Activated CD8-positive, alpha-beta memory T cell treated with anti-CD3 and anti-CD28 coated beads, Interleukin-2, amount 50 U/mL, for 1 hour (primary cell): Measurements from ENCODE around the gene SUMO3.

Source experiments
- DNase-seq: peaks from one replicate; pipeline ENCODE4 v3.0.0-alpha.2; 2020; ENCODE audit errors: extremely low read depth

Gene SUMO3

DNA sequence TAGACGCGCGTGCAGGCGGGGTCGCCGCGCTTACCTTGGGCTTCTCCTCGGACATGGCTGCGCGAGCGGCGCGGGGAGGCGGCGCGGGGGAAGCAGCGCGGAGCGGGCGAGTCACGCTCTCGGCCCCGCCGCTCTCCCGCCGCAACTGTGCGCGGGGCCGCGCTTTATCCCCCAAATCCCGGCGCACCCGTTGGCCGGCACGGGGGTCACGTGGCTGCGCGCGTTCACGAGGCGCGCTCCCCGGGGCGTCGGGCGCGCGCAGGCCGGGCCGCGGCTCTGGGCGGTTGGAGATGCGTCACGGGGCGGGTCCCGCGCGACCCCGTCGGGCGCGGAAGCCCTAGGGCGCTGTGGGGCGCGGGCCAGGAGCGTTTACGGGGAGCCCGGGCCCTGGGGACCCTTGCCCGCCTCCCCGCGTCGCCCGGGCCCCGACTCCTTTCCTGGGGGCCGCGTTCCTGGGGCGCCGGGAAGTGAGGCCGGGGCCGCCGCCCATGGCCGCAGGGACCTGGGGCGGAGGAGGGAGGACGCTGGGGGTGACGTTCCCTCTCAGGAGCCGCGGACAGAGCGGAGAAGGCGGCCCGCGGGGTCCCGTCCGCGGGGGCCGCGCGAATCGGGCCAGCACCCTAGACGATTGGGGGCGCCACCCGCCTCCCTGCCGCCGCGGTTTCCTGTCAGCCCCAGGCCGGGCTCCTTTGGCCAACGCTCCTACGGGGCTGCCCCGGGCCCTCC, at the start of gene SUMO3:
Gene SUMO3, minus strand, starts transcription at position 149 of the 726 bp plus-strand sequence. Its CDS starts 94 bp downstream, at position 55.
- peak; percentile 46 for DNase-seq

DNA sequence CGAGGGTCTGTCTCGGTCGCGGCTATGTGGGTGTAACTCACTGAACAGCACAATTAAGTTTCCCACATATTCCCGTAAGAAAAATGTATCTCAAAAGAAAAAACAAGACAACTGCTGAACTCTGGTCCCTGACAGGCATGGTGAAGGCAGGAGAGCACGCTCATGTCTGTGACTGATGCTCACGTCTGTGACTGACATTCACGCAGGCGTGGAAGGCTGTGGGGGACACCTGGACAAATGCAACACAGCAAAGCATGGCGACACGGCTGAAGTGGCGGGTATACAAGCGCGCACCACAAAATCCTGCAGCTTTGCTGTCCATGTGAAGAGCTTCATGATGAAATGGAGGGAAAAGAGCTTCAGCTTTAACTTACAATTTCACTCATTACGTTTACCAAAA, 49.6 kb upstream of the SUMO3 start:
- no peak for DNase-seq

DNA sequence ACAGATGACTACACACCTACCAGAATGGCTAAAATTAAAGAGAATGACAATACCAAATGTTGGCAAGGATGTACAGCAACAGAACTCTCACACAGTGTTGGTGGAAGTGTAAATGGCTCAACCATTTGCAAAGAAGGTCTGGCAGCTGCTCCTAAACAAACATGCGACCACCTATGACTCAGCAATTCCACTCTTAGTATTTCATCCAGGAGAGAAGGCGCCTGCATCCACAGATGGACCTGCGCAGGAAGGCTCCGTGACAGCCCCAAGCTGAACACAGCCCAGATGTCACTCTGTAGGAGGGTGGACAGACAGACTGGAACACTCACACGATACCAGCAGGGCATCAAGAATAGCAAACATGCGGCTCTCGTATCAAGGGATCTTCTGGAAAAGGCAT, 48.9 kb upstream of the SUMO3 start:
- DNase-seq, result no peak

DNA sequence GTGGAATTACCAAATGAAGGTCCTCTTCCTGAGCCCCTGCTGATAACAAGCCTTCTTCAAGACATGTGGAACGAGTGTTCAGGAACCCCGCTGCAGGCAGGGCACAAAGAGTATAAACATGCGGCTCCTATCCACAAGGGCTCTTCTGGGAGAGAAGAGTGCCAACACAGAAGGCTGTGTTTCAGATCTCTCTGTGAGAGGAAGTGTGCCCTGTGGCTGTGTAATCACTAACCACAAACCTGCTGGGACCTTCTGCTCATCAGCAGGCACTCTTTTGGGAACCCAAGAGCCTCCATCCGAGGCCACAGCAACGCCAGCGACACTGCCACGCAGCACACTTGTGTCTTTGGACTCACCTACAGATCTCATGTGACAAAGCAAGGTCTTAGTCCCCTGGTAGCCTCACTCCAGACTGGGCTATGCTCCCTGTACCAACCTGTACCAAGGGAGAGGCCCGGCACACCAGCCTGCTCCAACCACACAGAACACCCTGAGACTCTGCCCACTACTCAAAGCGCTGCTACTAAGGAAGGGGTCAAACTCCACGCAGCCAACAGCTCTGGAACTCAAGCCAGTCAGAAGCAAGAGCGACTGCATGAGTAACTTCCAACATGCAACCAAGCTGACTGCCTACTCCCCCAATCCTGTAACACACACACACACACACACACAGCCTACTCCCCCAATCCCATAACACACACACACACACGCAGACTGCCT, 47.9 kb upstream of the SUMO3 start:
- no peak for DNase-seq

DNA sequence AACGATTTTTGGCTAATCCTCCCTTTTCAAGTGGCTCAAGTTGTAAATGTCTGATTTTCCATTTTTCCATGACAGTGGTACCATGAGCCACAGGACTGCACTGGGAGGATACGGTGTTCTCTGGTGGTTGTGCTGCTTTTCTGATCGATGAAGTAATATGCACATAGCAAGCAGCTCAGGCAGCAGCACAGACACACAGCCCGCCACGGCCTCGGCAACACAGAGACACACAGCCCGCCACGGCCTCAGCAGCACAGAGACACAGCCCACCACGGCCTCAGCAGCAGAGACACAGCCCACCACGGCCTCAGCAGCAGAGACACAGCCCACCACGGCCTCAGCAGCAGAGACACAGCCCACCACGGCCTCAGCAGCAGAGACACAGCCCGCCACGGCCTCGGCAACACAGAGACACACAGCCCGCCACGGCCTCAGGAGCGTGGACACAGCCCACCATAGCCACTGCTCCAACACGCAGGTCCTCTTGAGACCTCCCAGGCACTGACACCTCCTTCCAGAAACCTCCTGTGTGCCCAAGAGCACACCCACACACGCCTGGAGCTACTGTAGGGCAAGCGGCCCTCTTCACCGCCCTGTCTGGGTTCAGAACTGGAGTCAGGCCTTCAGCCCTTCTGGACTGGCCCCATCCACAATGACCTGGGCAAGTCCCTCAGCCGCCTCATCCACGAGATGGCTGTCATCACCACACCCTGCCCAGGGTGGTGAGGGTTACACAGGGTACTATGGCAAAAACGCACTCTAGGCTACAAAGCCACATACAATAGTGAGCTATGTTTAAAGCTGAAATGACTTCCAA, 45.2 kb upstream of the SUMO3 start:
- DNase-seq, result no peak

DNA sequence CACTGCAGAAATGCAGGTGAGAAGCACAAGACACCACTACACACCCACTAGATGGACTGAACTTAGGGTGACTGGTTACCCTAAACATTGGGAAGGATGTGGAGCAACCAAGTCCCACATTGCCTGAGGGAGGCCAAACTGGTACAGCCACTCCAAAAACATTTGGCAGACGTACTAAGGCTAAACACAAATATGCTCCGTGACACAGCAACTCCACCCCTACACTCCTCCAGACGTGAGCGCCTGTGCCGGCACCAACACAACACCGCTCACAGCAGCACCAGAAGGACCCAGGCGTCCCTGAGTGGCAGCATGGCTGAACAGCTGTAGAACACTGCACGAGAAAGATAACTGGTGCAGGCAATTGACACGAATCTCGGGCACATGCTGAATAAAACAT, 40.9 kb upstream of the SUMO3 start:
- no peak for DNase-seq

DNA sequence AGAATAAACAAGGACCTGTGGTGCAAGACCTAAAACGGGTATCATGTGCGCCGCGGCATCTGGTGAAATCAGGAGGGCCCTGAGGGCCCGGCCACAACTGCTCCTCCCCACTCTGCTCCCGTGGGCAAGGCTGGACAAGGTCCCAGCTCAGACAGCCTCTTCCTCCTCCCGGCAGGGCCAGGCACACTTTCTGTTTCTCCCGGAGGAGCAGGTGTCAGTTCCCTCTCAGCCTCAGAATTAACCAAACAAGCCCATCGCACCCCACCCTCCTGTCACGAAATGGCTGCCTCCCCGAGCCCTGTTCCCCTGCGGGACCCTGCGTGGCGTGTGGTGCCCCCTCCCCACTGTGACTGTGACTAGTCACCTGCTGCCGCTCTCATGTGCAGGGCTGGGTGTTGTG, 40.4 kb upstream of the SUMO3 start:
- DNase-seq, result no peak

DNA sequence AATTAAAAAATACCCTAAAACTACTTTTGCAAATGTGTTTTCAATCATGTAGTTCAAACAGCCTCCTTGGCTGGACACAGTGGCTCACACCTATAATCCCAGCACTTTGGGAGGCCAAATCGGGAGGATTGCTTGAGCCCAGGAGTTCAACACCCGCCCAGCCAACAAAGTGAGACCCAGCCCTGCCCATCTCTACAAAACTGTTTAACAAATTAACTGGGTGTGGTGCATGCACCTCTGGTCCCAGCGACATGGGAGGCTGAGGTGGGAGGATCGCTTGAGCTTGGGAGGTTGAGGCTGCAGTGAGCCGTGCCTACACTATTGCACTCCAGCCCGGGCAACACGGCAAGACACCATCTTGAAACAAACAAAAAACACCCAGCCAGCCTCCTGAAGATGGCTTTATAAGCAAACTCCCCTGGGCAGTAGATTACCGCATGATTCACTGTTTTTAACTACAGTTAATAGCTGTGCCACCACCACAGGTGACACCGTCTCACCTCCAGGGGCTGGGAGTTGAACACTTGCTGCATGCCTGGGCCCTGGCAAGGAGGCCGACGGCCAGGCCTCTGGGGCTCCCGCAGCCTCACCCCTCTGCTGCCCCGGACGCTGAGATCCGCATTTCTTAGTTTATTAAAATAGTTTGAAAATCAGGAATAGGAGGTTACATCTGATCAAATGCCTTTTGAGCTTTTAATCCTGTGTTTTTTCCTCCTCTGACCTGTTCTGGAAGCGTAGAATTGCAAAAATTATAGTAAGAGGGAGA, 39.4 kb upstream of the SUMO3 start:
- no peak for DNase-seq

DNA sequence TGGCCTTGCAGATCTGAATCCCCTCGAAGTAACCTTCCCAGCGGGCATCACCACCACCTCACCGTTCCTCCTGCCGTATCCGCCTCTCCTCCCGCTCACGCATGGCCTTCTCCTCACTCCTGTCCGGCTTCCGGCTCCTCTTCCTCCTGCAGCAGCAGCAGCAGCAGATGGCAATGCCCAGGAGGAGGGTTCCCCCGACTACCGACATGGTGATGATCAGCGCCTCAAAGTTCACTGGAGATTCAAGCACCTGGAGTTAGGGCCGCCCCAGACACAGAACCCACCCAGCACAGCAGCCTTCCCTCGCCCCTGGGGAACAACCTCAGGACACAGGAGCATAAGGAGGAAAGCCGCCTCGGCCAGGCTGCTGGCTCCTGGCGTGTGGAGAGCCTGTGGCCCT, 38.3 kb upstream of the SUMO3 start:
- DNase-seq, result no peak

DNA sequence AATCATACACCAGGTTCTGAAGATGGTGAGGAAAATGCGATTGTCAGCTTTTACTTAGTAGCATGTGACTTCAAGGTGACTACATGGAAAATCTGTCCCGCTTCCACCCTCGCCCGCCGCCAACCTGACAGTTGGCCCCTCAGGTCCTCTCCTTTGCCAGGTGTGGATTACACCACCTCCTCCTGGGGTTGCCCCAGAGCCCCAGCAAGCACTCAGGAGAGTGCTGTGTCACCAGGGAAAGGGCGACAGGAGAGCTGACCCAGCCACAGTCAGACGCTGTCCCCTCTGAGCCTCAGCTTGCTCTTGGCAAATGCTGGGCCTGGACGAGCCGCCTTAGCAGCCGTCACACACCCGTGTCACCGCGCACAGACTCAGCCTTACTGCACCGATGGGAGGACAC, 37.7 kb upstream of the SUMO3 start:
- no peak for DNase-seq

DNA sequence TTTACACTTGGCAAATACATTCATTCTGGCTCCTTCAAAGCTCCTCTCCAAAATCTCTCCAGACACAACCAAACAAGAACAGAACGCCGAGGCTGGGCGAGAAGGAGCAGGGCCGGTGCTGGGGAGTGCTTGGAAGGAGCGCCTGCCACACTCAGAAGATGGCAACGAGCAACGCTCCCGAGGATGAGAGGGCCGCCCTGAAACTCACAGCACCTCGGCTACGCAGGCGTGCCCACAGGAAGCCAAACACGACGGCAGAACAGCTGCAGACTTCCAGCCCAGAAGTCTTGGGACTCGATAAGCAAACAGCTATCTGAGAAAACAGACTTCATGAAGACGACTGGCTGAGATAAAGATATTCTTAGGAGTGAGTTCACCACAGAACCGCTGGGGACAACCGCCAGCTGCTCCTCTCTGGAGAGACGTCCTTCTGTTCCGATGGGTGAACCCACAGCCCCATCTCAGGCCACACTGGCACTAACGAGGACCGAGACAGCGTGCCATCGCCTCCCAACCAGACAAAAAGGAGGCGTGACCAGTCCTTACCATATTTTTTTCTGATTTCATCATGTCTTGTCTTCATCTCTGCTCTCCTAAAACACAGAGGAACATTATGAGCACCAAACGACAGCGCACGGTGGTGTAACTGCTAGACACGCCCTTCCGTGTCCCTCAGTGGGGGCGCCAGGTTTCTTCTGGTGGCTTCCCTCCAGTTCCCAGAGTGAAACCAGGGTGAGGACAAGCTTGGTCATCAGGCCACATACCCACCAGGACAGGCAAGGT, 37.0 kb upstream of the SUMO3 start:
- DNase-seq, result no peak

DNA sequence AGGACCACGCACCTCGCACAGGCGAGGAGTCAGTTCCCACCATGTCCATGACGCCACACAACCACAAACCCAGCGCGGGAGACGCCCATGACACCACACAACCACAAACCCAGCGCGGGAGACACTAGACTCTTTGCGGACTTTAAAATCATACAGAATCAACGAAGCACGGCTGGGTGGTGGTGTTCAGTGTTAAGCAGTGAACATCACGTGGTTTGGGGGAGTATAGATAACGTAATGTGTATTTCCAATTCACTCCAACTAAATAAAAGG, 36.5 kb upstream of the SUMO3 start:
- DNase-seq, result no peak

DNA sequence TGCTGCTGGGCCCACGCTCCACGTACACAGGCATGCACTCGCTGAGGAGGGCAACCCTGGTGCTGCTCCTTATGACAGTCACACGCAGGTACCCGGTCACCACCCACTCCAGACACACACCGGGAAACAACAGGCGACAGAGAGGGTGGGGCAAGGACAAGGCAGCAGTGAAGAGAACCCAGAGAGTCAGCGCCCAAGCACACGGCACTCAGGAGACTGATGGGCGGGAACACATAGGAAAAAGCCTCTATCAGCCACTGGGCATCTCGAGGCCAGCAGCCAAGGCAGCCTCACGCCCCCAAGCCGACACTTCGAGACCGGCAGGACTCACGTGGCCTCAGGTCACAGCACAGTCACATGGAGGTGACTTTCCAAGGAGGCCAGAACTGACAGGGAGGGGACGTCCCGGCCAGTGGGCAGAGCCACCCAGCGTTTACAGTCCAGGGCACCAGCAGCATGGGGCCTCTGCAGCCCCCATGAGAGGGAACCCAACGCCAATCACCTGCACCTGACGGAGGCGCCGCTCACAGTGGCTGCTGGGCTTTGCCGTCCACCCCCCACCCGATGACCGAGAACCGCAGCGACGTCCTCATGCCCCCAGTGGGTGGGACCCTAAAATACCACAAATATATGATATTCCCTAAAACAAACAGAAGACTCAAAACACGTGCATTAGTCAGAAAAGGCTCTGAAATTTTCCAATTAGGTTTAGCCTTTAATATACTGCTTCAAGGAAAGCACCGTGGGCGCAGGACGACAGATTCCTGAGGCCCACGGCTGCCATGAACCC, 35.9 kb upstream of the SUMO3 start:
- DNase-seq, result no peak

DNA sequence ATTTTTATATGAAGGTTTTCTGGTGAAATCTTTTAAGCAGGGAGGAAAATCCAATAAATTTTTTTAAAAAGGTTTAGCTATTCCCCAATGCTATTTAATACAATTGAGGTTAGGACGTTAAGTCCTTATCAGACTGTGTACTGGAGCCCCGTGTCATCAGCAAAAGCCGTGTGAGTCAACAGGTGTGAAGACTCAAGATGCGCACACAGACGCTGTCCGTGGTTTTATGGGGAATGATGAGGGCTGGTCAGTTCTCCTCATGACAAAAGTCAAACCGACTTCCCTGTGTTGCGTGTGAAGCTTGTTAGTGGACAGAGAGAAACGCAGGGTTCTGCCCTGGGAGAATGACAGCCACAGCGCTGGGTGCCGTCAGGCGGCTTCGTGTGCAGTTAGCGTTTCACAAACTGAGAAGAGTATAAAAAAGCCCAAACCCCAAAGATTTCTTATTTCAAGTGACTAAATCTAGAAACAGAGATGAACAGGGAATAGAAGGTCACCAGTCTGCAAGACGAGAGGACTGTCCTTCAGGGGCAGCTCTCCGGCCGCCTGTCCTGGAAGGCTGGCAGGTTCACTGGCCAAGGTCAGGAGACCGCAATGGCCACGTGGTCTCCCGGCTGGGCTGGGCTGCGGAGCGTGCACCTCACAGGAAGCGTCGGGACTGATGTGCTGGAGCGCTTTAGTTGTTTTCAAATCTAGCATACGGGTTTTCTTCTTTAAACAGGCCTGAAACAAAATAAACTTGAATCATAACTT, 33.2 kb upstream of the SUMO3 start:
- DNase-seq, result no peak

DNA sequence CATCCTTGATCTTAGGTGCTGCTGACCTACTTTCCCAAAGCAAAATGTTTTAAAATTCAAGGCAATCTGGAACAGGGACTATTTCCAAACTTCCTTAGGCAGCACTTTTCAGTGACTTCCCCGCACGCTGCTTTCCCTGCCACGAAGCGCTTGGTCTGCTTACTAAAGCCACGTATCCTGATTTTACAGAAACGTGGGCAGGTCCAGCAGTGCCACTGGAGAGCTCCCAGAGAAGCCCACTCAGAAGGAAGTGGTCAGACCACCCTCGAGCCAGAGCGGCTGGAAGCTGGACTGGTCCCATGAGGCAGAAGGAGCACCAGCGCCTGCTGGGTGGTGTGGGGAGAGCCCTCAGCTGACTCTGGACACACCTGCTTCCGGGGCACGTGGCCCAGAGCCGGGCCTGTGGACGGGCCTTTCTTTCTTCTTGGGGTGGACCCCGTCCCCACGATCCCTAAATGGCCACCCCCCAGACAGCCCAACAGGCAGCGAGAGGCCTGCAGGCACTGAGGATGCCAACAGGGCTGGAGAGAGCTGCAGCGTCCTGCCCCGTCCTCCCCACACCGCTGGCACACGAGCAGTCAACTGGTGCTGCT, 32.4 kb upstream of the SUMO3 start:
- DNase-seq, result no peak

DNA sequence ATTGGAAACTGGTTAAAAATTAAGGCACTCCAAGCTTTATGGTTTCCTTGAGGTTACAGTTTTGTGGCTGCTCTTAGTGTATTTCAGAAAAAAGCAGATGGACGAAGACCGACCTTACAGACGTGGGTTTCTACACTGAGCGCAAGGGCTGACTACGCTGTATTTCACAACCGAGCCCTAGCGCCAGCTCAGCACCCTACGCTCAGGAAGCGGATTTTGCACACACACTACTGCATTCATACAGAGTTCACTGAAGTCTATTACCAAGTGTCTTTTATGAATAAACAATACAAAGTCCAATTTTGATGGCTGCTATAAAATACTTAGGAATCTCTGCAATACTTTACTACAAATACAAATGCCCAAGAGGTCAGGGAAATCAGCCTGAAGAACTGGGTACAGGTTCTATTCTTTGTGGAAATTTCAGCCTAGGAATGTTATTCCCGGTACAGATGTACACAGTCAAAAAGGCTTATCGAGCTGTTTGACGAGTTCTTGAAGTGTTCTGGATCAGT, 31.8 kb upstream of the SUMO3 start:
- no peak for DNase-seq

DNA sequence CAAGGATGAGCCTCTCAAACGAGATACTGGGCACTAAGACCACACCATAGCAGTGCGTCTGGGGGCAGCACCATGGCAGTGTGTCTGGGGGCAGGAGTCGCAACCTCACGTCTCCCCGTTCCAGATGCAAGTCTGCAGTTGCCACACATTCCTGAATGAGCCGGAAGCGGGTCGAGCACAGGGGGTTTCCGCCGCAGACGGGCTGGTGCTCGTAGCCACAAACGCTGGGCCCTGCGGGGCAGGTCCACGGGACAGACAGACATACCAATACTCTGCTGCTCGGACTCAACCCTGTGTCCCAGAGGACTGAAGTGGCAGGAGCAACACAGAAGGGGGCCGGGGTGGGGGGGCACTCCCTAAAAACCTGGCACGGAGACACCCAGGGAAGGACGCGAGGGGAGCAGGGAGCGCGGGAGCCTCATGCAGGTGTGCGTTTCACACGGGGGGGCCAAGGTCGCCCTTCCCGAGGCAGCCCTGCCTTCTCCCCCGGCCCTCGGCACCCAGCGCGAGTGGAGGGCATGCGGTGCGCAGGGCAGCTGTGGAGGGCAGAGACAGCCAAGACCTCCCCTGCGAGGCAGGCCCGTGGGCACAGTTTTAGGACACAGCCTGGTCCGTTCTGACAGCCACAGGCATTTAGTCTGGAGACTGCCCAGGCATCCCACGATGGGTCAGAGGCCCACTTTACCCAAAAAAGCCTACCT, 31.1 kb upstream of the SUMO3 start:
- no peak for DNase-seq

DNA sequence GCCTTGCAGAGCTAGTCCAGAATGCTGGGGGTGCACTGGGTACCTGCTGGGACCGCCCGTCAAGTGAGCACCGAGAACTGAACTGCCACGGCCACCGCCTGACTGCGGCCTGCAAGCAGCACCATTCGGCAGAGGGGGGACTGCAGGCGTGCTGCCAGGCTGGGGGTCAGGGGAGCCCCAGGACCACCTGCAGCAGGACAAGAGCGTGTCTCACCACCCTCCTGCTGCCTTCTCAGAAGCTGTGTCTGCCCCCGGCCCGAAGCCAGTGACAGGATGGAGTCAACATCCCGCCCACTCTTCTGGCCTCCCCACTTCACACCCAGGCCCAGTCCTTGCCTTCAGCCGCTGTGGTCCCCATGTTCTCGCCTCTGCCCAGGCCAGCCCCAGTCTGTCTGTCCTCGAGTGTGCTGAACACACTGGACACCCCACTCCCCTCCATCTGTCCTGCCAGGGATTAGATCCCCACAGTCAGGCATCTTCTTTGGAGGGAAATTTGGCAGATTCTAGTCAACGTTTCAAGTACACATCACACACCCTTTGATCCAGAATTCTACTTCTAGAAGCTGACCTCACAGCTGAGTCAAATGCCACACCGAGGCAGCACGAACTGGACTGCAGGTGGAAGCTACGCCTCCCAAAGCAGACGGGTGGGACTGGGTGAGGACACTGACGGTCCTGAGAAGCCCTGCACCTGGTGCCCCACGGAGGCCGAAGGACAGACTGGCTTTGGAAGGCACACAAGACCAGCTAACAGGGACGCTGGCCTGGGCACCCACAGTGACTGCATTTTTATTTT, 29.6 kb upstream of the SUMO3 start:
- no peak for DNase-seq
